IMR-90 (cell line): ENCODE measurements around the gene KLHL36. TPM values are rescaled to one million over a fixed set of nuclear protein-coding genes. Genes with fewer than 3 reads are reported as not detected.

Source experiments
- ATAC-seq: fragments of 200-7000 bp; cut with Tn5 transposase; 2 replicates; pipeline ENCODE4 v1.9.1; 2020; ENCODE audit warnings: low read depth, mild to moderate bottlenecking, moderate library complexity
- BruUV-seq: library from RNA; stranded (reverse); fragments of 400-500 nt; replicated peaks from 2 replicates; lab custom pipeline; 2021; lab: Mats Ljungman, UMichigan
- CTCF ChIA-PET: fragments of 300-600 bp; formaldehyde crosslinking; extraction: SDS; loops from one replicate; lab custom pipeline; 2021; ENCODE audit warnings: antibody characterized with exemption; lab: Yijun Ruan, JAX
- POLR2A ChIA-PET: fragments of 300-600 bp; sonication (Branson Sonifier 250); formaldehyde crosslinking; loops from one replicate; lab custom pipeline; 2022; ENCODE audit warnings: antibody characterized with exemption; ENCODE audit not compliant: unreplicated experiment; lab: Charles Lee
- DNase-seq: peaks from one replicate; pipeline ENCODE4 v3.0.0; 2013
- H2AFZ ChIP-seq: replicated peaks from 2 replicates; pipeline ENCODE3; 2013; ENCODE audit warnings: low read length, mild to moderate bottlenecking; ENCODE audit not compliant: poor library complexity
- H2AK5ac ChIP-seq: 2 replicates; pipeline ENCODE4 v1.6.1; 2013; ENCODE audit warnings: low read depth, low read length, inconsistent platforms
- H2AK9ac ChIP-seq: replicated peaks from 2 replicates; pipeline ENCODE3; 2013; ENCODE audit warnings: mild to moderate bottlenecking, low read depth, low read length, moderate library complexity; ENCODE audit not compliant: poor library complexity
- H2BK120ac ChIP-seq: 2 replicates; pipeline ENCODE4 v1.6.1; 2013; ENCODE audit warnings: low read depth, low read length, inconsistent platforms
- H2BK15ac ChIP-seq: 3 replicates; pipeline ENCODE4 v1.6.1; 2013; ENCODE audit warnings: low read depth, low read length, inconsistent platforms
- H2BK20ac ChIP-seq: 2 replicates; pipeline ENCODE4 v1.6.1; 2013; ENCODE audit warnings: low read depth, mild to moderate bottlenecking, inconsistent platforms, low read length, moderate library complexity
- H2BK5ac ChIP-seq: 2 replicates; pipeline ENCODE4 v1.6.1; 2013; ENCODE audit warnings: mild to moderate bottlenecking, low read depth, low read length, inconsistent platforms; ENCODE audit not compliant: poor library complexity, severe bottlenecking
- H3K14ac ChIP-seq: replicated peaks from 2 replicates; pipeline ENCODE4 v1.6.1; 2013; ENCODE audit warnings: low read depth, low read length, inconsistent platforms
- H3K18ac ChIP-seq: 2 replicates; pipeline ENCODE4 v1.6.1; 2013; ENCODE audit warnings: low read depth, low read length, control low read depth
- H3K23ac ChIP-seq: 2 replicates; pipeline ENCODE4 v1.6.1; 2013; ENCODE audit warnings: low read depth, low read length, inconsistent platforms
- H3K27ac ChIP-seq: 2 replicates; pipeline ENCODE4 v1.5.1; 2013; ENCODE audit warnings: mild to moderate bottlenecking, control low read depth, low read length; ENCODE audit not compliant: insufficient read depth
- H3K27me3 ChIP-seq: 2 replicates; pipeline ENCODE4 v1.6.1; 2013; ENCODE audit warnings: low read length; ENCODE audit not compliant: control insufficient read depth, insufficient read depth
- H3K36me3 ChIP-seq: 2 replicates; pipeline ENCODE4 v1.6.1; 2013; ENCODE audit warnings: low read length, mixed read lengths; ENCODE audit not compliant: control insufficient read depth, insufficient read depth
- H3K4ac ChIP-seq: 2 replicates; pipeline ENCODE4 v1.6.1; 2013; ENCODE audit warnings: low read depth, low read length, inconsistent platforms
- H3K4me1 ChIP-seq: 2 replicates; pipeline ENCODE4 v1.6.1; 2013; ENCODE audit warnings: low read length, mixed read lengths; ENCODE audit not compliant: control insufficient read depth, insufficient read depth
- H3K4me2 ChIP-seq: 2 replicates; pipeline ENCODE4 v1.6.1; 2013; ENCODE audit warnings: low read depth, mild to moderate bottlenecking, control low read depth, low read length, moderate library complexity
- H3K4me3 ChIP-seq: 2 replicates; pipeline ENCODE4 v1.5.1; 2013; ENCODE audit warnings: low read depth, mild to moderate bottlenecking, control low read depth, low read length, moderate library complexity; ENCODE audit not compliant: insufficient read depth
- H3K56ac ChIP-seq: 2 replicates; pipeline ENCODE4 v1.6.1; 2013; ENCODE audit warnings: low read length, inconsistent platforms; ENCODE audit not compliant: insufficient read depth; ENCODE audit errors: extremely low read depth
- H3K79me1 ChIP-seq, 2 experiments: 2 replicates each; pipeline ENCODE4 v1.6.1; 2013; ENCODE audit warnings: low read length in 2 of 2, inconsistent platforms in 1 of 2, low read depth in 1 of 2
- H3K9ac ChIP-seq: 2 replicates; pipeline ENCODE4 v1.6.1; 2013; ENCODE audit warnings: low read depth, low read length, control low read depth
- H3K9me1 ChIP-seq: 2 replicates; pipeline ENCODE4 v1.6.1; 2013; ENCODE audit warnings: low read length, inconsistent platforms; ENCODE audit not compliant: insufficient read depth
- H3K9me3 ChIP-seq: 2 replicates; pipeline ENCODE4 v1.6.1; 2013; ENCODE audit warnings: low read length; ENCODE audit not compliant: control insufficient read depth, insufficient read depth
- H4K20me1 ChIP-seq: 2 replicates; pipeline ENCODE4 v1.6.1; 2013; ENCODE audit warnings: low read length, inconsistent platforms; ENCODE audit not compliant: insufficient read depth
- H4K5ac ChIP-seq: 2 replicates; pipeline ENCODE4 v1.6.1; 2013; ENCODE audit warnings: mild to moderate bottlenecking, low read depth, low read length, control low read depth
- H4K8ac ChIP-seq, 2 experiments: 2 replicates each; pipeline ENCODE4 v1.6.1; 2013; ENCODE audit warnings: low read depth in 2 of 2, low read length in 2 of 2, control low read depth in 1 of 2, inconsistent platforms in 1 of 2
- H4K91ac ChIP-seq: 2 replicates; pipeline ENCODE4 v1.6.1; 2013; ENCODE audit warnings: low read depth, low read length, inconsistent platforms; ENCODE audit not compliant: insufficient read depth
- BHLHE40 ChIP-seq: fragments of 150-350 bp; IDR thresholded peaks from 2 replicates; pipeline ENCODE4 v1.6.1; 2016; ENCODE audit warnings: mild to moderate bottlenecking, low read depth, low read length
- CEBPB ChIP-seq: IDR thresholded peaks from 2 replicates; pipeline ENCODE4 v1.6.1; 2012; ENCODE audit warnings: low read depth, low read length, improper control_type of control experiment
- CHD1 ChIP-seq: IDR thresholded peaks from 2 replicates; pipeline ENCODE4 v1.6.1; 2012; ENCODE audit warnings: low read depth, low read length, improper control_type of control experiment
- FOS ChIP-seq: fragments of 150-350 bp; IDR thresholded peaks from 2 replicates; pipeline ENCODE4 v1.6.1; 2016; ENCODE audit warnings: low read depth, low read length
- MAFK ChIP-seq: IDR thresholded peaks from 2 replicates; pipeline ENCODE4 v1.6.1; 2012; ENCODE audit warnings: low read depth, low read length, improper control_type of control experiment
- MAZ ChIP-seq: IDR thresholded peaks from 2 replicates; pipeline ENCODE4 v1.6.1; 2012; ENCODE audit warnings: low read depth, mild to moderate bottlenecking, low read length, improper control_type of control experiment, moderate library complexity, borderline replicate concordance
- MXI1 ChIP-seq: IDR thresholded peaks from 2 replicates; pipeline ENCODE4 v1.6.1; 2012; ENCODE audit warnings: low read depth, mild to moderate bottlenecking, low read length, moderate library complexity, borderline replicate concordance
- NFE2L2 ChIP-seq: fragments of 150-350 bp; IDR thresholded peaks from 2 replicates; pipeline ENCODE4 v1.6.1; 2016; ENCODE audit warnings: low read depth, mild to moderate bottlenecking, low read length
- POLR2A ChIP-seq: IDR thresholded peaks from 2 replicates; pipeline ENCODE4 v1.6.1; 2012; ENCODE audit warnings: mild to moderate bottlenecking, low read depth, low read length
- RAD21 ChIP-seq: IDR thresholded peaks from 2 replicates; pipeline ENCODE4 v1.6.1; 2012; ENCODE audit warnings: low read length, improper control_type of control experiment
- RCOR1 ChIP-seq: IDR thresholded peaks from 2 replicates; pipeline ENCODE4 v1.6.1; 2012; ENCODE audit warnings: mild to moderate bottlenecking, low read length, improper control_type of control experiment; ENCODE audit not compliant: insufficient replicate concordance
- RFX5 ChIP-seq: IDR thresholded peaks from 2 replicates; pipeline ENCODE4 v1.8.0; 2012; ENCODE audit warnings: low read depth, mild to moderate bottlenecking, low read length, moderate library complexity
- SMC3 ChIP-seq: fragments of 150-350 bp; IDR thresholded peaks from 2 replicates; pipeline ENCODE4 v1.6.1; 2016; ENCODE audit warnings: low read depth, mild to moderate bottlenecking, antibody characterized with exemption, low read length, moderate library complexity
- WGBS, 2 experiments: methylation state at CpG; one replicate each; pipeline versions ENCODE4 v1.1.5 to v1.1.7; 2013; ENCODE audit warnings: missing lambda C conversion rate in 2 of 2; ENCODE audit not compliant: insufficient read length in 1 of 2; ENCODE audit errors: extremely low coverage in 2 of 2; 5-methylcytosine and 5-hydroxymethylcytosine counted together
- dilution Hi-C: fragments of 300-500 bp; cut with HindIII; formaldehyde crosslinking; loops from one replicate; pipeline ENCODE4 v1.14.3; 2018; ENCODE audit warnings: low sequenced_read_pairs; ENCODE audit not compliant: unreplicated experiment
- in situ Hi-C: fragments of 300-500 bp; cut with MboI; formaldehyde crosslinking; loops from 3 replicates; pipeline ENCODE4 v1.14.3; 2019; ENCODE audit warnings: low sequenced_read_pairs, inconsistent platforms, mixed read lengths
- intact Hi-C: fragments of 100-400 bp; cut with micrococcal nuclease; formaldehyde crosslinking; loops from 2 replicates; pipeline ENCODE4 v1.10.0; 2022
- polyA plus RNA-seq, 3 experiments: library from polyadenylated mRNA; depleted of rRNA; stranded (reverse); fragments of >200 nt; gene quantifications; 2 replicates each; pipeline ENCODE4 v1.2.3, GENCODE V29; 2012; ENCODE audit warnings: low replicate concordance in 1 of 3
- total RNA-seq: library from RNA; depleted of rRNA; stranded (reverse); fragments of >200 nt; gene quantifications from 2 replicates; pipeline ENCODE4 v1.2.3, GENCODE V29; 2012
- TF ChIP-seq, protein P1 (sequence below): fragments of 150-350 bp; IDR thresholded peaks from 2 replicates; pipeline ENCODE4 v1.6.1; 2016; ENCODE audit warnings: low read depth, mild to moderate bottlenecking, low read length, moderate library complexity, borderline replicate concordance
- TF ChIP-seq, protein P2 (sequence below): conservative IDR thresholded peaks from 2 replicates; pipeline ENCODE4 v1.5.1; 2012; ENCODE audit warnings: mild to moderate bottlenecking, low read depth, low read length, improper control_type of control experiment
- TF ChIP-seq, protein P3 (sequence below): fragments of 150-350 bp; IDR thresholded peaks from 2 replicates; pipeline ENCODE4 v1.6.1; 2017; ENCODE audit warnings: mild to moderate bottlenecking, antibody characterized with exemption, low read length, low read depth

KLHL36 gene
- total and polyA plus RNA-seq, 2 of the 4 experiments (the other 2 are of a cell fraction): 45.9 to 46.3 TPM

DNA sequence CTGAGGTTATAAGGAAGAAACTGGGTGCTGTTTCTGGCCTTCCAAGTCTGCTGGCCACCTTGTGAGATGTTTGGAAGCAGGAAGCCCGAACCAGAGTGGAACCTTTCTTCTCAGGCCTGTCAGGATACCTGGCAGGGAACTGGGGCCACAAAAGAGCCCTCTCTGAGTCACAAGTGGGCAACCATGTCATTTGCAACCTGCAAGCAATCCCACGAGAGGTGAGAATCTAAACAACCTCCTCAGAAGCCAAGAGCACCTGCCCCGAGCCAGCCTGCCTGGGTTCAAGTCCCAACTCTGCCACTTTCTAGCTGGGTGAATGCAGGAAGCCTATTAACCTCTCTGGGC, 33.7 kb upstream of the KLHL36 start:
- POLR2A ChIA-PET: no interaction called here
- Histone ChIP-seq H2AK5ac (peak overlapping the region; percentile 49), H3K56ac (no peak overlapping the region)

More for the DNA sequence above, 33.7 kb upstream of the KLHL36 start:
- H3K14ac ChIP-seq: peak overlapping the region; percentile 28; the same call in 1 of the 2 replicates
- peaks cover 83% of the 10 kb centered on the region for H4K20me1 ChIP-seq
- H3K23ac ChIP-seq: peak overlapping the region; percentile 56; the same call in 1 of the 2 replicates
- no peak overlapping the region for H2BK5ac ChIP-seq
- intact Hi-C loops (loop anchor here (5.0 to 10.0 kb wide), 2 partner anchors 47 to 320 kb away; partner anchors contain the start of gene WFDC1), dilution Hi-C loops (no loop called here), in situ Hi-C loops (no loop called here)
- H4K91ac ChIP-seq: no peak overlapping the region
- 0 out of 2 replicates have a peak overlapping the region, but pooled peaks have one; percentile 2 for H3K9ac ChIP-seq
- H3K9me1 ChIP-seq: peaks cover 42% of the 10 kb centered on the region
- DNase-seq: no peak
- no peak overlapping the region for H4K8ac ChIP-seq
- H3K4me3 ChIP-seq: no peak overlapping the region
- peaks cover 9 to 73% of the 10 kb centered on the region in 2 experiments for H3K79me1 ChIP-seq
- peak overlapping the region; percentile 96 for H3K4me2 ChIP-seq
- peaks cover 31% of the 10 kb centered on the region for H3K4me1 ChIP-seq
- no TSS peak for BruUV-seq
- WGBS, 2 experiments: 60% methylated on average over 1 of the region's 3 CpGs; no CpG with 5 or more reads in 1 of the 2 experiments
- TF ChIP-seq RCOR1 (no peak), NFE2L2 (no peak), CEBPB (no peak), BHLHE40 (no peak), MXI1 (no peak), RFX5 (no peak), MAFK (no peak), CHD1 (no peak), MAZ (no peak), FOS (no peak), RAD21 (no peak), SMC3 (no peak), POLR2A (no peak)
- TF ChIP-seq, protein P1, sequence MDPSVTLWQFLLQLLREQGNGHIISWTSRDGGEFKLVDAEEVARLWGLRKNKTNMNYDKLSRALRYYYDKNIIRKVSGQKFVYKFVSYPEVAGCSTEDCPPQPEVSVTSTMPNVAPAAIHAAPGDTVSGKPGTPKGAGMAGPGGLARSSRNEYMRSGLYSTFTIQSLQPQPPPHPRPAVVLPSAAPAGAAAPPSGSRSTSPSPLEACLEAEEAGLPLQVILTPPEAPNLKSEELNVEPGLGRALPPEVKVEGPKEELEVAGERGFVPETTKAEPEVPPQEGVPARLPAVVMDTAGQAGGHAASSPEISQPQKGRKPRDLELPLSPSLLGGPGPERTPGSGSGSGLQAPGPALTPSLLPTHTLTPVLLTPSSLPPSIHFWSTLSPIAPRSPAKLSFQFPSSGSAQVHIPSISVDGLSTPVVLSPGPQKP: no peak
- TF ChIP-seq, protein P2, sequence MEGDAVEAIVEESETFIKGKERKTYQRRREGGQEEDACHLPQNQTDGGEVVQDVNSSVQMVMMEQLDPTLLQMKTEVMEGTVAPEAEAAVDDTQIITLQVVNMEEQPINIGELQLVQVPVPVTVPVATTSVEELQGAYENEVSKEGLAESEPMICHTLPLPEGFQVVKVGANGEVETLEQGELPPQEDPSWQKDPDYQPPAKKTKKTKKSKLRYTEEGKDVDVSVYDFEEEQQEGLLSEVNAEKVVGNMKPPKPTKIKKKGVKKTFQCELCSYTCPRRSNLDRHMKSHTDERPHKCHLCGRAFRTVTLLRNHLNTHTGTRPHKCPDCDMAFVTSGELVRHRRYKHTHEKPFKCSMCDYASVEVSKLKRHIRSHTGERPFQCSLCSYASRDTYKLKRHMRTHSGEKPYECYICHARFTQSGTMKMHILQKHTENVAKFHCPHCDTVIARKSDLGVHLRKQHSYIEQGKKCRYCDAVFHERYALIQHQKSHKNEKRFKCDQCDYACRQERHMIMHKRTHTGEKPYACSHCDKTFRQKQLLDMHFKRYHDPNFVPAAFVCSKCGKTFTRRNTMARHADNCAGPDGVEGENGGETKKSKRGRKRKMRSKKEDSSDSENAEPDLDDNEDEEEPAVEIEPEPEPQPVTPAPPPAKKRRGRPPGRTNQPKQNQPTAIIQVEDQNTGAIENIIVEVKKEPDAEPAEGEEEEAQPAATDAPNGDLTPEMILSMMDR: no peak
- TF ChIP-seq, protein P3, sequence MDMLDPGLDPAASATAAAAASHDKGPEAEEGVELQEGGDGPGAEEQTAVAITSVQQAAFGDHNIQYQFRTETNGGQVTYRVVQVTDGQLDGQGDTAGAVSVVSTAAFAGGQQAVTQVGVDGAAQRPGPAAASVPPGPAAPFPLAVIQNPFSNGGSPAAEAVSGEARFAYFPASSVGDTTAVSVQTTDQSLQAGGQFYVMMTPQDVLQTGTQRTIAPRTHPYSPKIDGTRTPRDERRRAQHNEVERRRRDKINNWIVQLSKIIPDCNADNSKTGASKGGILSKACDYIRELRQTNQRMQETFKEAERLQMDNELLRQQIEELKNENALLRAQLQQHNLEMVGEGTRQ: no peak
- ATAC-seq: no peak
- CTCF ChIA-PET: no interaction called here
- peak overlapping the region; percentile 2; the same call in 1 of the 2 replicates for H3K27ac ChIP-seq
- H2AFZ ChIP-seq: no peak overlapping the region
- peaks cover 29% of the 10 kb centered on the region for H3K36me3 ChIP-seq
- no peaks in the 10 kb centered on the region for H3K9me3 ChIP-seq
- no peak overlapping the region for H3K4ac ChIP-seq
- H2BK120ac ChIP-seq: no peak overlapping the region
- H2BK20ac ChIP-seq: no peak overlapping the region
- H3K18ac ChIP-seq: no peak overlapping the region; the same call in 1 of the 2 replicates
- no peak overlapping the region for H2BK15ac ChIP-seq
- no peak overlapping the region for H2AK9ac ChIP-seq
- no peaks in the 10 kb centered on the region for H3K27me3 ChIP-seq
- H4K5ac ChIP-seq: no peak overlapping the region
